H1 (cell line): ENCODE results near the gene FANCI. TPM values are rescaled to one million over a fixed set of nuclear protein-coding genes. Genes with fewer than 3 reads are reported as not detected.

Experiments used
- BCL11A ChIP-seq, 2 experiments: IDR thresholded peaks; one replicate each; pipeline ENCODE4 v1.6.1; 2011; ENCODE audit warnings: low read depth in 2 of 2, low read length in 2 of 2, mild to moderate bottlenecking in 2 of 2
- CBX5 ChIP-seq: fragments of 300-800, 300-1000 bp; sonication (generic); IDR thresholded peaks from 2 replicates; pipeline ENCODE4 v1.7.1; 2016; ENCODE audit warnings: antibody characterized with exemption, low read length, low read depth
- CBX8 ChIP-seq: fragments of 300-800, 300-1000 bp; sonication (generic); IDR thresholded peaks from 2 replicates; pipeline ENCODE4 v1.7.1; 2016; ENCODE audit warnings: low read depth, low read length, borderline replicate concordance
- FOSL1 ChIP-seq: IDR thresholded peaks from 2 replicates; pipeline ENCODE4 v1.6.1; 2011; ENCODE audit warnings: mild to moderate bottlenecking, low read depth, low read length, moderate library complexity; ENCODE audit not compliant: insufficient read depth
- GABPA ChIP-seq: IDR thresholded peaks from 2 replicates; pipeline ENCODE4 v1.6.1; 2011; ENCODE audit warnings: mild to moderate bottlenecking, low read length, moderate library complexity, borderline replicate concordance; ENCODE audit not compliant: insufficient read depth
- JUN ChIP-seq: IDR thresholded peaks from 2 replicates; pipeline ENCODE4 v1.6.1; 2011; ENCODE audit warnings: low read depth, mild to moderate bottlenecking, improper control_type of control experiment, low read length
- KDM1A ChIP-seq: fragments of 200-600, 300-600 bp; sonication (generic); IDR thresholded peaks from 2 replicates; pipeline ENCODE4 v1.7.1; 2016; ENCODE audit warnings: mild to moderate bottlenecking, low read length, borderline replicate concordance
- MAFK ChIP-seq: IDR thresholded peaks from 2 replicates; pipeline ENCODE4 v1.6.1; 2012; ENCODE audit warnings: low read depth, mild to moderate bottlenecking, improper control_type of control experiment, low read length
- NANOG ChIP-seq: IDR thresholded peaks from 2 replicates; pipeline ENCODE4 v1.6.1; 2011; ENCODE audit warnings: low read length, low read depth, mild to moderate bottlenecking, inconsistent platforms; ENCODE audit not compliant: insufficient read depth, poor library complexity, severe bottlenecking
- RAD21 ChIP-seq, 2 experiments: IDR thresholded peaks in 1 of 2; conservative IDR thresholded peaks in 1 of 2; 2 replicates each; pipeline ENCODE4 v1.6.1; 2011; ENCODE audit warnings: low read depth in 2 of 2, low read length in 2 of 2, improper control_type of control experiment in 1 of 2, inconsistent platforms in 1 of 2, mild to moderate bottlenecking in 1 of 2, moderate library complexity in 1 of 2
- RBBP5 ChIP-seq: IDR thresholded peaks from 2 replicates; pipeline ENCODE4 v1.7.1; 2012; ENCODE audit warnings: low read depth, mild to moderate bottlenecking, inconsistent platforms, low read length, moderate library complexity, borderline replicate concordance
- SAP30 ChIP-seq: fragments of 300-600 bp; sonication (generic); IDR thresholded peaks from 2 replicates; pipeline ENCODE4 v1.7.1; 2012; ENCODE audit warnings: low read length, moderate library complexity, mild to moderate bottlenecking, inconsistent platforms; ENCODE audit not compliant: insufficient read depth, insufficient replicate concordance
- SP2 ChIP-seq: IDR thresholded peaks from 2 replicates; pipeline ENCODE4 v1.6.1; 2012; ENCODE audit warnings: mild to moderate bottlenecking, low read length, inconsistent platforms
- SP4 ChIP-seq: IDR thresholded peaks from 2 replicates; pipeline ENCODE4 v1.6.1; 2012; ENCODE audit warnings: low read length, inconsistent platforms
- SUZ12 ChIP-seq: fragments of 200-600 bp; sonication (generic); IDR thresholded peaks from 2 replicates; pipeline ENCODE4 v1.6.1; 2012; ENCODE audit warnings: mild to moderate bottlenecking, inconsistent platforms, low read length, moderate library complexity, mixed read lengths
- TAF1 ChIP-seq: IDR thresholded peaks from 2 replicates; pipeline ENCODE4 v1.6.1; 2011; ENCODE audit warnings: mild to moderate bottlenecking, low read depth, low read length
- TBP ChIP-seq: IDR thresholded peaks from 2 replicates; pipeline ENCODE4 v1.6.1; 2011; ENCODE audit warnings: low read depth, low read length, improper control_type of control experiment
- TCF12 ChIP-seq: IDR thresholded peaks from 2 replicates; pipeline ENCODE4 v1.6.1; 2011; ENCODE audit warnings: low read depth, mild to moderate bottlenecking, low read length
- TEAD4 ChIP-seq: IDR thresholded peaks from 2 replicates; pipeline ENCODE4 v1.6.1; 2012; ENCODE audit warnings: low read depth, low read length, inconsistent platforms, mixed read lengths
- polyA plus RNA-seq, 7 experiments: library from polyadenylated mRNA; depleted of rRNA in 3 of 7; stranded (reverse) in 5 of 7; unstranded in 2 of 7; fragments of >200 nt in 5 of 7; fragments of 200-250 nt in 2 of 7; gene quantifications; 1 replicate in 5 of 7; 2 replicates in 1 of 7; 4 replicates in 1 of 7; pipeline versions ENCODE4 v1.2.1 to v1.2.3, GENCODE V29; 2011 to 2013; ENCODE audit warnings: missing spikeins in 2 of 7, mixed read lengths in 2 of 7
- total RNA-seq: library from RNA; stranded (reverse); fragmentation: NEBNext Ultra II Directional; extraction: Animal tissue kit (Norgen Biotek cat#: 25700); gene quantifications from 2 replicates; pipeline ENCODE4 v1.2.1, GENCODE V29; 2021
- TF ChIP-seq, protein P1 (sequence below), 3 experiments: IDR thresholded peaks; 1 replicate in 2 of 3; 2 replicates in 1 of 3; pipeline versions ENCODE4 v1.5.1 to v1.6.1; 2011; ENCODE audit warnings: low read length in 3 of 3, mild to moderate bottlenecking in 3 of 3, inconsistent platforms in 2 of 3, low read depth in 1 of 3, moderate library complexity in 1 of 3; ENCODE audit not compliant: insufficient read depth in 1 of 3; ENCODE audit errors: control extremely low read depth in 1 of 3
- TF ChIP-seq, protein P2 (sequence below): IDR thresholded peaks from 2 replicates; pipeline ENCODE4 v1.6.1; 2012; ENCODE audit warnings: inconsistent platforms

FANCI gene
- total and polyA plus RNA-seq, 2 of the 8 experiments (the other 6 are each of a cell fraction or from before 2014, with no cell fraction given): 37.8 to 115 TPM

DNA sequence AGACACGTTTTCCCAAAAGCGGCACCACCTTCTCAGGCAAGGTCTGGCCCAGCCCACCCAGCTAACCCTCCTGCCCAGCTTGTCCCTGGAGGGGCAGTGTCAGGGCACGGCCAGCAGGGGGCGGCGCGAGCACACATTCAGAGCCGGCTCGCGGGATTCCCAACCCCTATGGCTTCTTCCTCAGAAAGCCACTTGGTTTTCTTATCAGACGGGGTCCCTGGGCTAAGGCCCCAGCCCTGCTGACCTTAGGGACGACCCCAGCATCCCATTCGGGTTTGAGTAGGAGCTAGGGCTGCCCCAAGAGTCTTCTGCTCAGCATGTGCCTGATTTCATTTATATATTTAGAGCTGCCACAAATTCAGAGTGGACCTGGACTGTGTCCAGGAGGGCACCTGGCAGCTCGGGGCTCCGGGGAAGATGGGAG, 36.9 kb upstream of the FANCI start (continued):
- TF ChIP-seq, protein P1, sequence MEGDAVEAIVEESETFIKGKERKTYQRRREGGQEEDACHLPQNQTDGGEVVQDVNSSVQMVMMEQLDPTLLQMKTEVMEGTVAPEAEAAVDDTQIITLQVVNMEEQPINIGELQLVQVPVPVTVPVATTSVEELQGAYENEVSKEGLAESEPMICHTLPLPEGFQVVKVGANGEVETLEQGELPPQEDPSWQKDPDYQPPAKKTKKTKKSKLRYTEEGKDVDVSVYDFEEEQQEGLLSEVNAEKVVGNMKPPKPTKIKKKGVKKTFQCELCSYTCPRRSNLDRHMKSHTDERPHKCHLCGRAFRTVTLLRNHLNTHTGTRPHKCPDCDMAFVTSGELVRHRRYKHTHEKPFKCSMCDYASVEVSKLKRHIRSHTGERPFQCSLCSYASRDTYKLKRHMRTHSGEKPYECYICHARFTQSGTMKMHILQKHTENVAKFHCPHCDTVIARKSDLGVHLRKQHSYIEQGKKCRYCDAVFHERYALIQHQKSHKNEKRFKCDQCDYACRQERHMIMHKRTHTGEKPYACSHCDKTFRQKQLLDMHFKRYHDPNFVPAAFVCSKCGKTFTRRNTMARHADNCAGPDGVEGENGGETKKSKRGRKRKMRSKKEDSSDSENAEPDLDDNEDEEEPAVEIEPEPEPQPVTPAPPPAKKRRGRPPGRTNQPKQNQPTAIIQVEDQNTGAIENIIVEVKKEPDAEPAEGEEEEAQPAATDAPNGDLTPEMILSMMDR (IDR thresholded peaks at IDR 0.05; ENCODE audit: control extremely low read depth in 1 of 3, insufficient read depth in 1 of 3, low read depth in 1 of 3, low read length in 3 of 3): peak; percentile 96 to 98 (median 97)
- TF ChIP-seq TBP: peak; percentile 15; the same call in 1 of the 2 replicates
- no peak for TF ChIP-seq TEAD4
- no peak for TF ChIP-seq SP2
- peak; percentile 92 to 96 for TF ChIP-seq RAD21 (IDR thresholded peaks at IDR 0.05 in 1 of 2, conservative IDR thresholded peaks at IDR 0.05 in 1 of 2; ENCODE audit: low read depth in 2 of 2, low read length in 2 of 2)
- TF ChIP-seq NANOG: no peak
- no peak for TF ChIP-seq CBX8
- TF ChIP-seq, protein P2, sequence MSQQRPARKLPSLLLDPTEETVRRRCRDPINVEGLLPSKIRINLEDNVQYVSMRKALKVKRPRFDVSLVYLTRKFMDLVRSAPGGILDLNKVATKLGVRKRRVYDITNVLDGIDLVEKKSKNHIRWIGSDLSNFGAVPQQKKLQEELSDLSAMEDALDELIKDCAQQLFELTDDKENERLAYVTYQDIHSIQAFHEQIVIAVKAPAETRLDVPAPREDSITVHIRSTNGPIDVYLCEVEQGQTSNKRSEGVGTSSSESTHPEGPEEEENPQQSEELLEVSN: no peak
- TF ChIP-seq FOSL1: no peak
- TF ChIP-seq TAF1: no peak
- no peak for TF ChIP-seq GABPA
- no peak for TF ChIP-seq JUN
- no peak for TF ChIP-seq RBBP5
- TF ChIP-seq SUZ12: no peak
- TF ChIP-seq MAFK: no peak
- no peak for TF ChIP-seq SAP30
- TF ChIP-seq BCL11A (IDR thresholded peaks at IDR 0.05; ENCODE audit: low read depth in 2 of 2, low read length in 2 of 2): no peak
- no peak for TF ChIP-seq CBX5
- no peak for TF ChIP-seq KDM1A
- TF ChIP-seq TCF12: no peak
- no peak for TF ChIP-seq SP4
